Neural cell (in vitro differentiated cells): ENCODE results near the gene RTBDN. TPM values are rescaled to one million over a fixed set of nuclear protein-coding genes. Genes with fewer than 3 reads are reported as not detected.

ENCODE experiments used
- H2AFZ ChIP-seq: fragments of 200-600, 300-800 bp; sonication (generic), shearing (Covaris generic); 2 replicates; pipeline ENCODE4 v1.6.0; 2014; ENCODE audit warnings: low read depth, mild to moderate bottlenecking, antibody characterized with exemption, low read length, moderate library complexity
- H3F3A ChIP-seq: fragments of 200-600 bp; shearing (Covaris generic); 2 replicates; pipeline ENCODE4 v1.6.1; 2016; ENCODE audit warnings: mild to moderate bottlenecking, moderate library complexity, mixed read lengths, antibody characterized with exemption, low read length; ENCODE audit not compliant: insufficient read depth, poor library complexity, severe bottlenecking
- H3K27ac ChIP-seq: fragments of 200-600, 300-800 bp; sonication (generic), shearing (Covaris generic); 2 replicates; pipeline ENCODE4 v1.5.1; 2014; ENCODE audit warnings: mild to moderate bottlenecking, low read length, moderate library complexity
- H3K27me3 ChIP-seq: fragments of 300-800, 200-600 bp; sonication (generic), shearing (Covaris generic); 2 replicates; pipeline ENCODE4 v1.6.0; 2014; ENCODE audit warnings: mild to moderate bottlenecking, low read depth, low read length, moderate library complexity; ENCODE audit not compliant: insufficient read depth
- H3K36me3 ChIP-seq: fragments of 300-800, 200-600 bp; sonication (generic), shearing (Covaris generic); 2 replicates; pipeline ENCODE4 v1.5.1; 2014; ENCODE audit warnings: mild to moderate bottlenecking, antibody characterized with exemption, low read length, moderate library complexity; ENCODE audit not compliant: insufficient read depth
- H3K4me2 ChIP-seq: fragments of 300-800, 200-600 bp; sonication (generic), shearing (Covaris generic); 2 replicates; pipeline ENCODE4 v1.6.0; 2014; ENCODE audit warnings: mild to moderate bottlenecking, low read length
- H3K4me3 ChIP-seq: fragments of 300-800, 200-600 bp; sonication (generic), shearing (Covaris generic); 2 replicates; pipeline ENCODE4 v1.5.1; 2014; ENCODE audit warnings: mild to moderate bottlenecking, low read length, moderate library complexity
- H3K79me2 ChIP-seq: fragments of 200-600 bp; shearing (Covaris generic); replicated peaks from 2 replicates; pipeline ENCODE4 v1.6.0; 2014; ENCODE audit warnings: mild to moderate bottlenecking, low read length, moderate library complexity; ENCODE audit not compliant: insufficient read depth
- H3K9ac ChIP-seq: fragments of 300-800, 200-600 bp; sonication (generic), shearing (Covaris generic); 2 replicates; pipeline ENCODE4 v1.6.1; 2016; ENCODE audit warnings: mild to moderate bottlenecking, low read length, mixed read lengths
- H3K9me2 ChIP-seq: fragments of 200-600 bp; shearing (Covaris generic); 2 replicates; pipeline ENCODE4 v1.6.1; 2016; ENCODE audit warnings: mild to moderate bottlenecking, low read length, mixed read lengths; ENCODE audit not compliant: insufficient read depth
- H3K9me3 ChIP-seq: fragments of 200-600, 300-800 bp; sonication (generic), shearing (Covaris generic); 2 replicates; pipeline ENCODE4 v1.6.1; 2016; ENCODE audit warnings: mild to moderate bottlenecking, mixed run types, low read length, moderate library complexity, mixed read lengths
- H4K20me1 ChIP-seq: fragments of 200-600 bp; shearing (Covaris generic); 2 replicates; pipeline ENCODE4 v1.6.1; 2016; ENCODE audit warnings: mild to moderate bottlenecking, mixed run types; ENCODE audit not compliant: insufficient read depth
- CTCF ChIP-seq: fragments of 450-650 bp; IDR thresholded peaks from 2 replicates; pipeline ENCODE4 v1.5.1; 2014; ENCODE audit warnings: antibody characterized with exemption, mild to moderate bottlenecking, moderate library complexity; ENCODE audit not compliant: poor library complexity, severe bottlenecking
- EP300 ChIP-seq: fragments of 450-650 bp; conservative IDR thresholded peaks from 2 replicates; pipeline ENCODE4 v1.6.1; 2014; ENCODE audit warnings: antibody characterized with exemption, mild to moderate bottlenecking, moderate library complexity; ENCODE audit not compliant: poor library complexity, severe bottlenecking
- EZH2 ChIP-seq: fragments of 200-600, 300-800 bp; shearing (Covaris generic), sonication (generic); IDR thresholded peaks from 2 replicates; pipeline ENCODE4 v1.6.1; 2014; ENCODE audit warnings: antibody characterized with exemption, low read length, borderline replicate concordance, mild to moderate bottlenecking; ENCODE audit not compliant: insufficient read depth, poor library complexity, severe bottlenecking
- MXI1 ChIP-seq: fragments of 450-650 bp; conservative IDR thresholded peaks from 2 replicates; pipeline ENCODE4 v1.6.1; 2014; ENCODE audit warnings: antibody characterized with exemption, mild to moderate bottlenecking; ENCODE audit not compliant: poor library complexity, severe bottlenecking
- POLR2AphosphoS5 ChIP-seq: IDR thresholded peaks from 2 replicates; pipeline ENCODE4 v1.6.1; 2012
- RAD21 ChIP-seq: fragments of 450-650 bp; conservative IDR thresholded peaks from 2 replicates; pipeline ENCODE4 v1.6.1; 2014; ENCODE audit warnings: antibody characterized with exemption, mild to moderate bottlenecking, moderate library complexity
- REST ChIP-seq: IDR thresholded peaks from 2 replicates; pipeline ENCODE4 v1.6.1; 2012; ENCODE audit warnings: borderline replicate concordance
- SMC3 ChIP-seq: fragments of 450-650 bp; conservative IDR thresholded peaks from 2 replicates; pipeline ENCODE4 v1.6.1; 2014; ENCODE audit warnings: antibody characterized with exemption, mild to moderate bottlenecking, moderate library complexity; ENCODE audit not compliant: poor library complexity
- TAF1 ChIP-seq: IDR thresholded peaks from 2 replicates; pipeline ENCODE4 v1.6.1; 2012; ENCODE audit warnings: low read depth
- polyA plus RNA-seq: library from polyadenylated mRNA; depleted of rRNA; stranded (reverse); fragments of >200 nt; gene quantifications from 2 replicates; pipeline ENCODE4 v1.2.3, GENCODE V29; 2014

RTBDN gene
- polyA plus RNA-seq, 1 donor from 2014 or later, result not detected

GRCh38 chr19:12843999-12844732, 9.8 kb upstream of the RTBDN start:
- TF ChIP-seq MXI1, result no peak
- H3K36me3 ChIP-seq, result peaks cover 9% of the 10 kb centered on the region

GRCh38 chr19:12843328-12843727, 8.9 kb upstream of the RTBDN start:
- H3K4me2 ChIP-seq, result no peak overlapping the region
- no peak overlapping the region for H3K4me3 ChIP-seq
- peaks cover 16% of the 10 kb centered on the region for H4K20me1 ChIP-seq
- no peak for TF ChIP-seq EZH2
- no peak for TF ChIP-seq REST
- TF ChIP-seq RAD21, result no peak
- TF ChIP-seq MXI1, result no peak
- no peak for TF ChIP-seq TAF1
- no peak for TF ChIP-seq EP300
- TF ChIP-seq POLR2AphosphoS5, result no peak
- no peak overlapping the region for H3K27ac ChIP-seq
- H3K9me3 ChIP-seq, result no peaks in the 10 kb centered on the region
- H2AFZ ChIP-seq, result no peak overlapping the region
- no peak overlapping the region for H3K9ac ChIP-seq
- no peaks in the 10 kb centered on the region for H3K9me2 ChIP-seq
- peaks cover 9% of the 10 kb centered on the region for H3K36me3 ChIP-seq
- H3F3A ChIP-seq, result no peaks in the 10 kb centered on the region
- no peaks in the 10 kb centered on the region for H3K27me3 ChIP-seq
- peaks cover 28% of the 10 kb centered on the region for H3K79me2 ChIP-seq

More at GRCh38 chr19:12843999-12844732, 9.8 kb upstream of the RTBDN start:
- Histone ChIP-seq H2AFZ (no peak overlapping the region), H3K9me2 (no peaks in the 10 kb centered on the region), H3K4me2 (no peak overlapping the region), H3K4me3 (no peak overlapping the region), H3F3A (no peaks in the 10 kb centered on the region), H4K20me1 (peaks cover 16% of the 10 kb centered on the region), H3K79me2 (peaks cover 28% of the 10 kb centered on the region), H3K9me3 (no peaks in the 10 kb centered on the region), H3K27me3 (no peaks in the 10 kb centered on the region), H3K27ac (no peak overlapping the region), H3K9ac (no peak overlapping the region)

- no peak overlapping the region for H2AFZ ChIP-seq
- TF ChIP-seq EZH2, result no peak
- TF ChIP-seq EP300, result no peak
- TF ChIP-seq MXI1, result no peak
- TF ChIP-seq POLR2AphosphoS5, result no peak
- TF ChIP-seq RAD21, result no peak
- TF ChIP-seq TAF1, result no peak
- no peak for TF ChIP-seq REST
- no peak for TF ChIP-seq SMC3
- TF ChIP-seq CTCF, result no peak
- H3K9me3 ChIP-seq, result no peaks in the 10 kb centered on the region
- no peaks in the 10 kb centered on the region for H3K27me3 ChIP-seq
- H3K9me2 ChIP-seq, result no peaks in the 10 kb centered on the region
- no peaks in the 10 kb centered on the region for H3F3A ChIP-seq
- H3K36me3 ChIP-seq, result peaks cover 5% of the 10 kb centered on the region
- no peak overlapping the region for H3K9ac ChIP-seq
- peaks cover 12% of the 10 kb centered on the region for H4K20me1 ChIP-seq
- no peak overlapping the region for H3K27ac ChIP-seq
- peak overlapping the region; percentile 24 for H3K4me3 ChIP-seq
- no peak overlapping the region for H3K4me2 ChIP-seq
- H3K79me2 ChIP-seq, result peaks cover 33% of the 10 kb centered on the region
Observed at GRCh38 chr19:12842511-12842910, 8.1 kb upstream of the RTBDN start.
